ENCODE results near the gene COMMD10. TPM values are rescaled to one million over a fixed set of nuclear protein-coding genes. Genes with fewer than 3 reads are reported as not detected.

Gene COMMD10
- total and polyA plus RNA-seq, 2 of the 4 experiments (the other 2 are of a cell fraction): 12.8 to 20.4 TPM

- Histone ChIP-seq H2AK5ac (ENCODE audit: low read depth, low read length) (no peak overlapping the region), H3K14ac (replicated peaks; ENCODE audit: low read depth, low read length) (no peak overlapping the region), H3K9me1 (ENCODE audit: insufficient read depth, low read length) (no peaks in the 10 kb centered on the region), H2BK120ac (ENCODE audit: low read depth, low read length) (no peak overlapping the region), H2BK20ac (ENCODE audit: low read depth, low read length) (no peak overlapping the region), H3K56ac (ENCODE audit: extremely low read depth, insufficient read depth, low read length) (no peak overlapping the region), H4K5ac (ENCODE audit: low read depth, low read length) (no peak overlapping the region), H4K8ac (ENCODE audit: low read depth in 2 of 2, low read length in 2 of 2) (no peak overlapping the region), H3K18ac (ENCODE audit: low read depth, low read length) (no peak overlapping the region), H3K27ac (ENCODE audit: insufficient read depth, low read length) (no peak overlapping the region), H3K4me2 (ENCODE audit: low read depth, low read length) (no peak overlapping the region), H2BK15ac (ENCODE audit: low read depth, low read length) (no peak overlapping the region), H2AK9ac (replicated peaks; ENCODE audit: low read depth, low read length, poor library complexity) (no peak overlapping the region), H3K4ac (ENCODE audit: low read depth, low read length) (no peak overlapping the region), H3K36me3 (ENCODE audit: control insufficient read depth, insufficient read depth, low read length) (no peaks in the 10 kb centered on the region), H3K79me1 (ENCODE audit: low read depth in 1 of 2, low read length in 2 of 2) (peaks cover 0 to 3% of the 10 kb centered on the region in 2 experiments; a peak in 1 of 4 replicates), H3K23ac (ENCODE audit: low read depth, low read length) (no peak overlapping the region), H4K91ac (ENCODE audit: insufficient read depth, low read depth, low read length) (no peak overlapping the region), H3K9me3 (ENCODE audit: control insufficient read depth, insufficient read depth, low read length) (no peaks in the 10 kb centered on the region), H2BK5ac (ENCODE audit: low read depth, low read length, poor library complexity, severe bottlenecking) (no peak overlapping the region), H3K9ac (ENCODE audit: low read depth, low read length) (no peak overlapping the region), H2AFZ (replicated peaks; ENCODE audit: low read length, poor library complexity) (no peak overlapping the region), H3K27me3 (ENCODE audit: control insufficient read depth, insufficient read depth, low read length) (no peaks in the 10 kb centered on the region), H3K4me1 (ENCODE audit: control insufficient read depth, insufficient read depth, low read length) (no peaks in the 10 kb centered on the region), H3K4me3 (ENCODE audit: insufficient read depth, low read depth, low read length) (no peak overlapping the region), H4K20me1 (ENCODE audit: insufficient read depth, low read length) (no peaks in the 10 kb centered on the region)
- no TSS peak for BruUV-seq (replicated peaks)
- TF ChIP-seq MXI1 (IDR thresholded peaks at IDR 0.05; ENCODE audit: borderline replicate concordance, low read depth, low read length): no peak
- no peak for TF ChIP-seq CEBPB (IDR thresholded peaks at IDR 0.05; ENCODE audit: low read depth, low read length)
- no peak for TF ChIP-seq ELK1 (IDR thresholded peaks at IDR 0.05; ENCODE audit: borderline replicate concordance, low read depth, low read length)
- TF ChIP-seq RAD21 (IDR thresholded peaks at IDR 0.05; ENCODE audit: low read length): no peak
- no peak for TF ChIP-seq SMC3 (IDR thresholded peaks at IDR 0.05; ENCODE audit: low read depth, low read length)
- TF ChIP-seq USF2 (IDR thresholded peaks at IDR 0.05; ENCODE audit: low read depth, low read length): no peak
- no peak for TF ChIP-seq NFE2L2 (IDR thresholded peaks at IDR 0.05; ENCODE audit: low read depth, low read length)
- no peak for TF ChIP-seq MAFK (IDR thresholded peaks at IDR 0.05; ENCODE audit: low read depth, low read length)
- no peak for TF ChIP-seq CTCF (conservative IDR thresholded peaks at IDR 0.05; ENCODE audit: low read depth, low read length)
- no peak for TF ChIP-seq POLR2A (IDR thresholded peaks at IDR 0.05; ENCODE audit: low read depth, low read length)
- TF ChIP-seq MAZ (IDR thresholded peaks at IDR 0.05; ENCODE audit: borderline replicate concordance, low read depth, low read length): no peak
- no peak for TF ChIP-seq RFX5 (IDR thresholded peaks at IDR 0.05; ENCODE audit: low read depth, low read length)
- TF ChIP-seq FOS (IDR thresholded peaks at IDR 0.05; ENCODE audit: low read depth, low read length): no peak
- no peak for TF ChIP-seq BHLHE40 (IDR thresholded peaks at IDR 0.05; ENCODE audit: low read depth, low read length)
- TF ChIP-seq CHD1 (IDR thresholded peaks at IDR 0.05; ENCODE audit: low read depth, low read length): no peak
- ATAC-seq (ENCODE audit: low read depth): no peak
- DNase-seq: no peak
- CTCF ChIA-PET: interaction anchor here (1.1 kb wide), 1 partner anchor 17 kb away, joined by 3 read pairs; no protein-coding TSS in a partner anchor
- POLR2A ChIA-PET (ENCODE audit: unreplicated experiment): no interaction called here
- in situ Hi-C loops (cut with MboI; ENCODE audit: low sequenced_read_pairs) (no loop called here), intact Hi-C loops (cut with micrococcal nuclease) (no loop called here), dilution Hi-C loops (cut with HindIII; ENCODE audit: low sequenced_read_pairs, unreplicated experiment) (no loop called here)
Measured at GRCh38 chr5:116154252-116154651, 69.4 kb downstream of the COMMD10 start.

Data from IMR-90 (cell line).